NCI-H2107 treated with DMSO at 0.1 percent for 48 hours (cell line): ENCODE measurements around the gene PAX2.

Experiments used
- DNase-seq: peaks from one replicate; lab custom pipeline; 2025; ENCODE audit not compliant: unreplicated experiment; lab: John Stamatoyannopoulos, UW

The PAX2 gene

GRCh38 chr10:100811752-100812750 lies 66.7 kb downstream of the PAX2 start:
- DNase-seq, result no peak

GRCh38 chr10:100812978-100813377 lies 67.6 kb downstream of the PAX2 start:
- no peak for DNase-seq

- no peak for DNase-seq
Observed at GRCh38 chr10:100814751-100815474, 69.5 kb downstream of the PAX2 start.

DNA sequence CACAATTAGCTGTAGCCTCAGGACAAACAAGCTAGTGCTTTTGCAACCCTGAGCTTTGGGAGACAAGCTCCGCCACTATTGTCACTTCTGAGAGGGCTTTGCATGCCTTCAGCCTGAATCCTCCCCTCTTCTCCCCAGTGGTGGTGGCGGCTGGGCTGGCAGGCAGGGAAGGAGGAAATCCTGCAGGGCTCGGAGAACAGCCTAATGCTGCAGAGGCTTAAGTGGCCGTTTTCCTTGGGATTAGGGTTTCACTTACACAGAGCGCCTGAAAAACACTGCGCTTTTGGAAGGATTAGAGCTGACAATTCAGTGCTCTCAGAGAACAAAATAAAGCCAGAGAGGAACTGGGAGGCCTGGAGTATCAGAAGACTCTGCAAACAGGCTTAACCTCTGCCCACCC lies 71.3 kb downstream of the PAX2 start:
- no peak for DNase-seq

- no peak for DNase-seq
Observed at GRCh38 chr10:100817268-100817839, 72.0 kb downstream of the PAX2 start.

DNA sequence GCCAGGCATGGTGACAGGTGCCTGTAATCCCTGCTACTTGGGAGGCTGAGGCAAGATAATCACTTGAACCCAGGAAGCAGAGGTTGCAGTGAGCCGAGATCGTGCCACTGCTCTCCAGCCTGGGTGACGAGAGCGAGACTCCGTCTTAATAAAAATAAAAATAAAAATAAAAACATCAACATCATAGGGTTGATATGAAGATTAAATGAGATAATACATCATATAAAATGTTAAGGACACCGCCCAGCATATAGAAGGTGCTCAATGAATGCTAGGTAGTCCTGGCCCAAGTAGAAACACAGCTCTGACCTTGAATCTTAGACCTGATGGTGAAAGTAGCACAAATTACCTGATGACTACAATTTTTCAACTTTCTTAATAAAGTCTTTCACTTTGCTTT lies 74.0 kb downstream of the PAX2 start:
- DNase-seq, result no peak

DNA sequence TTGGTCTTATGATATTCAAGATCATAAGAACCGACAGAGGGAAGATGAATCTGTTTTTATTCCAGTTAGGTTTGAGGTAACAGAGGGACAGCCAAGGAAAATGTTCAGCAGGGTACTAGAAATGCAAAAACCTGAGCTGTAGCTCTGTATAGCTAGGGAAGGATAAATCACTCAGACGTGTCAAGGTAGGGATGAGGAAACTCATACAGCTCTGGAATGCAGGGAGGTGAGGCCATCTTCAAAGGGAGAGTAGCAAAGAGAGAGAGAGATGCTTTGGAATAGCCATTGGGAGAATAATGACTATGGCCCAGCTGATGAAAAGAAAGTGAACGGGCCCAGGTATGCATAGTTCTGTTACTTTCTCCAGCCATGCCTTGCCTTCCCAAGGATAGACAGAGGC lies 77.8 kb downstream of the PAX2 start:
- no peak for DNase-seq

GRCh38 chr10:100824886-100825285 lies 79.5 kb downstream of the PAX2 start:
- DNase-seq, result no peak

- DNase-seq, result no peak
Observed at GRCh38 chr10:100825325-100825875, 80.0 kb downstream of the PAX2 start.

DNA sequence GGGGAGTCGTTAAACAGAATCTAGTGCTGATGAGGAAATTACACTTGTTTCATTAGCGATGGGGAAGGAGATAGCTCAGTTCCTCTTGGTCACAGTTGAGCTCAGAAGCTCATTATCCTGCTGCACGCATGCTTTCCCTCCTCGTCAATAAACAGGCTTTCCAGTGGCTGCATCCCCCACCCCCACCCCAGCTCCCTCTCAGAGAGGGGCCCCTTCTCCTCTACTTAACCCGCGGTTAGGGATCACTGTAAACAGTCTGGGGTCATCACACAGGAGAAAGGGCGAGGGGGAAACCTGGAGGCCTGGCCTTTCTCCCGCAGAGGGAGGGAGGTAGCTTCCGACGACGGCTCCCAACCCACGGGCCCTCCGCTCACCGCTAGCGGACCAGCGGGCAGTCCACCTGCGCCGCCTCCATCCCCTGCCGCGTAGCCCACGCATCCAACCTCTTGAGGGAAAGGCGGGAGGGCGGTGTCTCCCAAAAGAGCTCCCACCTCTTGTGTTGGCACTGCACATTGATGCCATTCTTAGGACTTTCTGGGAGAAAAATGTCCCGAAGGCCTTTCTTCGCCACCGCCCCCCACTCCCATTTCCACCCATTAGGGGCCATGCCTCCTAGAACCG lies 80.8 kb downstream of the PAX2 start:
- no peak for DNase-seq

GRCh38 chr10:100826661-100826982 lies 81.2 kb downstream of the PAX2 start:
- DNase-seq, result no peak

- no peak for DNase-seq
Observed at GRCh38 chr10:100826983-100827818, 81.8 kb downstream of the PAX2 start.

DNA sequence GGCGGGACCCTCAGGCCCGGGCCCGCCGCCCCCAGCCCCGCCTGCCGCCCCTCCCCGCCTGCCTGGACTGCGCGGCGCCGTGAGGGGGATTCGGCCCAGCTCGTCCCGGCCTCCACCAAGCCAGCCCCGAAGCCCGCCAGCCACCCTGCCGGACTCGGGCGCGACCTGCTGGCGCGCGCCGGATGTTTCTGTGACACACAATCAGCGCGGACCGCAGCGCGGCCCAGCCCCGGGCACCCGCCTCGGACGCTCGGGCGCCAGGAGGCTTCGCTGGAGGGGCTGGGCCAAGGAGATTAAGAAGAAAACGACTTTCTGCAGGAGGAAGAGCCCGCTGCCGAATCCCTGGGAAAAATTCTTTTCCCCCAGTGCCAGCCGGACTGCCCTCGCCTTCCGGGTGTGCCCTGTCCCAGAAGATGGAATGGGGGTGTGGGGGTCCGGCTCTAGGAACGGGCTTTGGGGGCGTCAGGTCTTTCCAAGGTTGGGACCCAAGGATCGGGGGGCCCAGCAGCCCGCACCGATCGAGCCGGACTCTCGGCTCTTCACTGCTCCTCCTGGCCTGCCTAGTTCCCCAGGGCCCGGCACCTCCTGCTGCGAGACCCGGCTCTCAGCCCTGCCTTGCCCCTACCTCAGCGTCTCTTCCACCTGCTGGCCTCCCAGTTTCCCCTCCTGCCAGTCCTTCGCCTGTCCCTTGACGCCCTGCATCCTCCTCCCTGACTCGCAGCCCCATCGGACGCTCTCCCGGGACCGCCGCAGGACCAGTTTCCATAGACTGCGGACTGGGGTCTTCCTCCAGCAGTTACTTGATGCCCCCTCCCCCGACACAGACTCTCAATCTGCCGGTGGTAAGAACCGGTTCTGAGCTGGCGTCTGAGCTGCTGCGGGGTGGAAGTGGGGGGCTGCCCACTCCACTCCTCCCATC lies 82.7 kb downstream of the PAX2 start:
- no peak for DNase-seq

- no peak for DNase-seq
Observed at GRCh38 chr10:100828738-100829096, 83.3 kb downstream of the PAX2 start.

DNA sequence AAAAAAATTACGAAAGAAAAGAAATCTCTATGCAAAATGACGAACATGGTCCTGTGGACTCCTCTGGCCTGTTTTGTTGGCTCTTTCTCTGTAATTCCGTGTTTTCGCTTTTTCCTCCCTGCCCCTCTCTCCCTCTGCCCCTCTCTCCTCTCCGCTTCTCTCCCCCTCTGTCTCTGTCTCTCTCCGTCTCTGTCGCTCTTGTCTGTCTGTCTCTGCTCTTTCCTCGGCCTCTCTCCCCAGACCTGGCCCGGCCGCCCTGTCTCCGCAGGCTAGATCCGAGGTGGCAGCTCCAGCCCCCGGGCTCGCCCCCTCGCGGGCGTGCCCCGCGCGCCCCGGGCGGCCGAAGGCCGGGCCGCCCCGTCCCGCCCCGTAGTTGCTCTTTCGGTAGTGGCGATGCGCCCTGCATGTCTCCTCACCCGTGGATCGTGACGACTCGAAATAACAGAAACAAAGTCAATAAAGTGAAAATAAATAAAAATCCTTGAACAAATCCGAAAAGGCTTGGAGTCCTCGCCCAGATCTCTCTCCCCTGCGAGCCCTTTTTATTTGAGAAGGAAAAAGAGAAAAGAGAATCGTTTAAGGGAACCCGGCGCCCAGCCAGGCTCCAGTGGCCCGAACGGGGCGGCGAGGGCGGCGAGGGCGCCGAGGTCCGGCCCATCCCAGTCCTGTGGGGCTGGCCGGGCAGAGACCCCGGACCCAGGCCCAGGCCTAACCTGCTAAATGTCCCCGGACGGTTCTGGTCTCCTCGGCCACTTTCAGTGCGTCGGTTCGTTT lies 83.9 kb downstream of the PAX2 start:
- DNase-seq, result no peak

- no peak for DNase-seq
Observed at GRCh38 chr10:100829933-100830727, 84.7 kb downstream of the PAX2 start.

- no peak for DNase-seq
Observed at GRCh38 chr10:100830728-100831111, 85.3 kb downstream of the PAX2 start.

DNA sequence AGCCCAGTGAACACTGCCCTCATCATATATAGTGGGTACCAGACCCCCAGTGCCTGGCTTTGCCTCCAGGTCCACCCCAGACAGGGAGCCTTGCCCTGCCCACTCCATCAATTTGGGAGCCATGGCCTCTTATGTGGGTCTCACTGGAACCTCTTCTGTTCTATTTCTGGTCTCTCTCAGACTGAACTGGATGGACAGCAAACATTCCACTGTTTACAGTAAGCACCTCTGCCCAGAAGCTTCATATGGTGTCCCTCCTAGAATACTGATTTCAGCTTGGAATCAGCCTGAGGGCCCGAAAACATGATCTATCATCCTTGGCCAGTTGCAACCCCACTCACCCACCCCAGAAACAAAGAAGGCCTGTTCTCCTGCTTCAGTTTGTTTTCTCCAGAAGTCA lies 86.4 kb downstream of the PAX2 start:
- no peak for DNase-seq
